AG09309 (cell line): ENCODE data around the gene DOK1.

Experiments
- DNase-seq: peaks from one replicate; pipeline ENCODE4 v3.0.0-alpha.2; 2010; ENCODE audit warnings: low read depth
- H3K4me3 ChIP-seq: 2 replicates; pipeline ENCODE4 v1.5.1; 2011; ENCODE audit warnings: mild to moderate bottlenecking, low read depth, low read length, moderate library complexity; ENCODE audit not compliant: control insufficient read depth
- CTCF ChIP-seq: IDR thresholded peaks from 2 replicates; pipeline ENCODE4 v1.5.1; 2011; ENCODE audit warnings: mild to moderate bottlenecking, low read depth, low read length, inconsistent platforms; ENCODE audit not compliant: insufficient read depth, control insufficient read depth; ENCODE audit errors: missing control alignments

The DOK1 gene

DNA sequence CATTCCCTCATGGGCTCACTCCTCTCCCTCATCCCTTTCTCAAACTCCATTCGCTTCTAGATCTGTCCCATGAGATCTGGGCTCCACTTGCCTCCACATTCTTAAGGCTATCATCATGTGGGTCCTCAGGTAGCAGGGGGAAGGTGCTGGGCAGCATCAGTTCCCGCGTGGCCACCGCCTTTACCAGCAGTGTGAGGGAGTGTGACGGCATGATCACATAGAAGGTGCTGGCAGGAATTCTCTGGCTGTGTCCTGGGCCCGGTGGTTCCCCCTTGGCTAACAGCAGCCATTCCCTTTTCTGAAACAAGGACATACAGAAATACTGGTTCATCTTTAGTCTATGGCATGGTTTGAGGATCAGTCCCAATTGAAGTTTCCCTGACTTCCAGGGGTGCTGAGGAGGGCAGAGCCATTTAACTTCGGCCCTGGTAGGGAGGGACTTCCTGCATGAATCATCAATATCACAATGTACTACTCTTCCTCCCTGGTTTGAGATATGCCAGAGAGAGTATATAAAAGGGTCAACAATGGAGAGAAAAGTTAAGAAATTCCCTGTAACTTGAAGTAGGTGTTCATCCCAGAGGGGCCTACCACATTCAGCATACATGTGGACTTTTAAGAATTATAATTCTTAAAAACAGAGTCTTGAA is 7.7 kb downstream of the DOK1 start:
- no peak for TF ChIP-seq CTCF
- DNase-seq = no peak
- no peak overlapping the region for H3K4me3 ChIP-seq

DNA sequence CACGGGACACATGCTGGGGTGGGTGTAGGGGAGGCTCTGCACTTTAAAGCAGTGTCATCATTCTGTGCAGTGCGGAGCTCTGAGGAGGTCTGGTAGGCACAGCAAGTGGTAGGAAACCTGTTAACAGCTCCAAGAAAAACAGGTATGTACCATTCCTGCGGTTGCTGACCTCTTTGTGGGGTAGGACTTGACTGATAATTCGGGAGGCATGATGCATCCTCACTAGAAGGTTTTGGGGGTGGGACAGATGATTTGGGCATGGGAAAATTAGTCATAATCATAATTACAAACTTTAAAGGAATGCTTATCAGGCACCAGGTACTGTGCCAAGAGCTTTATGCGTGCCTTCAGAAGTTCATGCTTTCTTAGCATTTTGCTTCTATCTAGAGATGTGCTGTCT is 9.7 kb downstream of the DOK1 start:
- no peak overlapping the region for H3K4me3 ChIP-seq
- DNase-seq = no peak
- TF ChIP-seq CTCF = no peak

DNA sequence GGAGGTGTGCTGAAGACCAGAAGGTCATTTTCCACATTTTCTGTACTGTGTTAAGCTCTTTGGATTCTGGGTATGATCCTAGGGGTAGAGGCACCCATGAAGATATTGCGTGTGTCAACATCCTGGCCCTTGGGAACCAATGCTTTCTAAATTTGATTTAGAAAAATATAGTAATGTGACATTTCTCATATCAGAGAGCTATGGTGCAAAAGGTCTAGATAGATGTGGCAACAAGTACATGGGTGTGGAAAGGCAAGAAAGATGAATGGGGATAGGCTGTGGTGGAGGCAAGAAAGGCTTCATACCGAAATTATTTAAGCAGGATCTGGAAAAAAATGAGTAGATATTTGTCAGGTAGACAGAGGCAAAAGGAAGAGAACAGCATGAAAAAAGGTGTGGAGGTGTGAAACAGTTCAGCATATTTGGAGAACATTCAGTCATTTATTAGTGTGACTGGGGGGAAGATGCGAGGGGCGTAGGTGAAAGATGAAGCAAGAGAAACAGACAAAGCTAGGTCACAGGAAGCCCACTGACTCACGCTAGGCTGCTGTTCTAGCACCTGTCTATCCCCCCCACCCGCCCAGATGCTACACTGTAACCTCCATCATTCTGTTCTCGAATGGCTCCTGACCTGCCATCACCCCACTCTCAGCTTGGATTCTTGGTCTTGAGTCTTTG is 11.7 kb downstream of the DOK1 start:
- no peak overlapping the region for H3K4me3 ChIP-seq
- DNase-seq = no peak
- TF ChIP-seq CTCF = no peak

DNA sequence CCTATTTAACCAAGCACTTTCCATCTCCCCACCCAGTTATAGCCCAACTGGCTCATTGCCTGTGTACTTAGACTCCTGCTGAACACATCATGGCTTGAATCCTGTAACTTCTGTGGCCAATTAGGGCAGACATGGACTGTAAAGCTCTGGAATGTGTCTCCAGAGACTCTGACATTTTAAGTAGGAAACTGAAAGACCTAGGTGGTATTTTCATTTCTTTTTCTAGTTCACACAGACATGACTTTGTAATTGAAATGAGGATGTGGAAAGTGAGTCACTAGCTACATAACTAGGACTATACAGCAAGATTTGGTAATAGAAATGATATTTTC is 12.2 kb downstream of the DOK1 start:
- DNase-seq = peak; percentile 99
- no peak for TF ChIP-seq CTCF
- no peak overlapping the region for H3K4me3 ChIP-seq

DNA sequence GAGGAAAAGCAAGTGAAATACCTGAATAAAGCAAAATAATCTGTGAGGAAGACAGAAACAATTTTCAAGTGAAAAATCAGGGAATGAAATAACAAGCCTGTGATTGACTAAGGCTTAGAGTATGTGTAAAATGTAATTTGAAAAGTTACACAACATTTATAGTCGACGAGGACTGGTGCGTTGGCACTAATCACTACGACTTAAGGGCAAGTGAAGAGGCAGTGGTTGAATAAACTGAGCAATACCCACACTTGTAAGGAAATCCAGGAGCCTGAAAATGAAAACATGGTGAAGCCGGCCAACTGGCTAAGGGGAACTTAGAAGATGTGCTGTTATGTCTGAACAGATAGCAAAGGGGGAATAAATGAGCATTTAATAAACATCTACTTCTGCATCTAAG is 13.4 kb downstream of the DOK1 start:
- DNase-seq = peak; percentile 92
- no peak for TF ChIP-seq CTCF
- no peak overlapping the region for H3K4me3 ChIP-seq

GRCh38 chr2:74569686-74570085 is 15.2 kb downstream of the DOK1 start:
- DNase-seq = no peak
- no peak overlapping the region for H3K4me3 ChIP-seq
- TF ChIP-seq CTCF = no peak
